ENCODE results near the gene ZFAND2B.

DNA sequence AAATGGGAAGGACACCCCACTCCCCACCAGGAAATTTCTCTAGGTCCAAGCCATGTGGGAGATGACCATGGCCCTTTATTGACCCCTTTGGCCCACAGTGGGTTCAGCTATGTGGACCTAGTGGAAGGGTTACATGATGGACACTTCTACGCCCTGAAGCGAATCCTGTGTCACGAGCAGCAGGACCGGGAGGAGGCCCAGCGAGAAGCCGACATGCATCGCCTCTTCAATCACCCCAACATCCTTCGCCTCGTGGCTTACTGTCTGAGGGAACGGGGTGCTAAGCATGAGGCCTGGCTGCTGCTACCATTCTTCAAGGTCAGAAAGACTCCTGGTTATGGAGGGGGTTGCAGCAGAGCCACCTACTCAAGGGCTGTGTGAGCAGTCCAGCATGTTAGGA, 40.0 kb downstream of the ZFAND2B start:
- TF ChIP-seq, protein P1, sequence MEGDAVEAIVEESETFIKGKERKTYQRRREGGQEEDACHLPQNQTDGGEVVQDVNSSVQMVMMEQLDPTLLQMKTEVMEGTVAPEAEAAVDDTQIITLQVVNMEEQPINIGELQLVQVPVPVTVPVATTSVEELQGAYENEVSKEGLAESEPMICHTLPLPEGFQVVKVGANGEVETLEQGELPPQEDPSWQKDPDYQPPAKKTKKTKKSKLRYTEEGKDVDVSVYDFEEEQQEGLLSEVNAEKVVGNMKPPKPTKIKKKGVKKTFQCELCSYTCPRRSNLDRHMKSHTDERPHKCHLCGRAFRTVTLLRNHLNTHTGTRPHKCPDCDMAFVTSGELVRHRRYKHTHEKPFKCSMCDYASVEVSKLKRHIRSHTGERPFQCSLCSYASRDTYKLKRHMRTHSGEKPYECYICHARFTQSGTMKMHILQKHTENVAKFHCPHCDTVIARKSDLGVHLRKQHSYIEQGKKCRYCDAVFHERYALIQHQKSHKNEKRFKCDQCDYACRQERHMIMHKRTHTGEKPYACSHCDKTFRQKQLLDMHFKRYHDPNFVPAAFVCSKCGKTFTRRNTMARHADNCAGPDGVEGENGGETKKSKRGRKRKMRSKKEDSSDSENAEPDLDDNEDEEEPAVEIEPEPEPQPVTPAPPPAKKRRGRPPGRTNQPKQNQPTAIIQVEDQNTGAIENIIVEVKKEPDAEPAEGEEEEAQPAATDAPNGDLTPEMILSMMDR (IDR thresholded peaks at IDR 0.05): no peak
- TF ChIP-seq POLR2A (IDR thresholded peaks at IDR 0.05): no peak
